Endothelial cell of umbilical vein (primary cell): ENCODE data around the gene SGCE.

Source experiments
- CTCF ChIP-seq, 2 donors: IDR thresholded peaks; 1 replicate in 1 of 2; 2 replicates in 1 of 2; pipeline ENCODE4 v1.5.1; 2011; ENCODE audit warnings: low read length in 2 of 2, mild to moderate bottlenecking in 2 of 2, moderate library complexity in 2 of 2, control low read depth in 1 of 2, inconsistent platforms in 1 of 2, low read depth in 1 of 2; ENCODE audit not compliant: insufficient read depth in 1 of 2; ENCODE audit errors: extremely low read depth in 1 of 2
- EZH2 ChIP-seq: IDR thresholded peaks from 2 replicates; pipeline ENCODE4 v1.6.1; 2012; ENCODE audit warnings: borderline replicate concordance, low read depth, mild to moderate bottlenecking, moderate library complexity, low read length, inconsistent platforms; ENCODE audit not compliant: severe bottlenecking
- FOS ChIP-seq: IDR thresholded peaks from 2 replicates; pipeline ENCODE4 v1.6.1; 2011; ENCODE audit warnings: mild to moderate bottlenecking, low read length, moderate library complexity, borderline replicate concordance; ENCODE audit not compliant: insufficient read depth
- POLR2A ChIP-seq: IDR thresholded peaks from 2 replicates; pipeline ENCODE4 v1.6.1; 2012; ENCODE audit warnings: low read depth, mild to moderate bottlenecking, control low read depth, low read length

- no peak for TF ChIP-seq POLR2A
- TF ChIP-seq CTCF (IDR thresholded peaks at IDR 0.05; ENCODE audit: extremely low read depth in 1 of 2, insufficient read depth in 1 of 2, low read depth in 1 of 2, low read length in 2 of 2), result no peak
- TF ChIP-seq EZH2, result no peak
- peak; percentile 98 for TF ChIP-seq FOS
These were observed 41.4 kb upstream of the SGCE start for GRCh38 chr7:94697035-94697974.
